ENCODE measurements around the gene NLRP5. TPM values are rescaled to one million over a fixed set of nuclear protein-coding genes. Genes with fewer than 3 reads are reported as not detected.
"Not testable (repeated sequence)": the region's sequence is repeated elsewhere in the genome, so short reads cannot be mapped to it uniquely, and the experiment has no call there.

Gene NLRP5
- total RNA-seq, 4 donors from 2014 or later: not detected

DNA sequence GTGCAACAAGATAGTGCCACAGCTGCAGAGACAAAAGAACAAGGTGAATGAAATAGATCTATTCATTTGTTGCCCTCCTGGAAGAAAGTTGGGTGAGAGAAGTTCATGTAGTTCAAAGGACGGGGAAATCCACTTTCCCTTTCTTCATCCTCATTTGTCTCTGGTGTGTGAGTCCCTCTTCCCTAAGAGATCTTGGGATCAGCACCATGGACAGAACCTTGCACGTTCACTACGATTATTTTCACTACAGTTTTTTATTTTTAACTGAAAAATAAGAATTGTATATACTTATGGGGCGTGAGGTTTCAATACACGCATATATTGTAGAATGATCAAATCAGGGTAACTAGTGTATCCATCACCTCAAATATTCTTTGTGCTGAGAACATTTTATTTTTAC is 29.2 kb downstream of the NLRP5 start:
- TF ChIP-seq, protein P1, sequence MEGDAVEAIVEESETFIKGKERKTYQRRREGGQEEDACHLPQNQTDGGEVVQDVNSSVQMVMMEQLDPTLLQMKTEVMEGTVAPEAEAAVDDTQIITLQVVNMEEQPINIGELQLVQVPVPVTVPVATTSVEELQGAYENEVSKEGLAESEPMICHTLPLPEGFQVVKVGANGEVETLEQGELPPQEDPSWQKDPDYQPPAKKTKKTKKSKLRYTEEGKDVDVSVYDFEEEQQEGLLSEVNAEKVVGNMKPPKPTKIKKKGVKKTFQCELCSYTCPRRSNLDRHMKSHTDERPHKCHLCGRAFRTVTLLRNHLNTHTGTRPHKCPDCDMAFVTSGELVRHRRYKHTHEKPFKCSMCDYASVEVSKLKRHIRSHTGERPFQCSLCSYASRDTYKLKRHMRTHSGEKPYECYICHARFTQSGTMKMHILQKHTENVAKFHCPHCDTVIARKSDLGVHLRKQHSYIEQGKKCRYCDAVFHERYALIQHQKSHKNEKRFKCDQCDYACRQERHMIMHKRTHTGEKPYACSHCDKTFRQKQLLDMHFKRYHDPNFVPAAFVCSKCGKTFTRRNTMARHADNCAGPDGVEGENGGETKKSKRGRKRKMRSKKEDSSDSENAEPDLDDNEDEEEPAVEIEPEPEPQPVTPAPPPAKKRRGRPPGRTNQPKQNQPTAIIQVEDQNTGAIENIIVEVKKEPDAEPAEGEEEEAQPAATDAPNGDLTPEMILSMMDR (IDR thresholded peaks at IDR 0.05): no peak
- TF ChIP-seq POLR2A (IDR thresholded peaks at IDR 0.05; ENCODE audit: low read depth) (no peak), POLR2AphosphoS5 (IDR thresholded peaks at IDR 0.05) (no peak), EP300 (IDR thresholded peaks at IDR 0.05) (no peak)
- DNase-seq (ENCODE audit: extremely low spot score): no peak

DNA sequence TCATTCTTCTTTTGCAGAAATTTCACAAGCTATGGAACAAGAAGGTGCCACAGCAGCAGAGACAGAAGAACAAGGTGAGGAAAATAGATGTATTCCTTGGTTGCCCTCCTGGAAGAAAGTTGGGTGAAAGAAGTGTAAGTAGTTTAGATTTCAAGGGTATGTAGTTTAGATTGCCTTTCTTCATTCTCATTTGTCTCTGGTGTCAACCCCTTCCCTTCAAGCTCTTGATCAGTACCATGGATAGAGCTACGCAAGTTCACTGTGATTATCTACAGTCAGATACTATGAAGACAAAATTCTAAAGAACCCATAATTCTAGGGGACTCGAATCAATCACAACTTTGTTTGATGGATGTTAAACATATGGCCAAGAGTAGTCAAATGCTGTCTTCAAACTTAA is 32.8 kb downstream of the NLRP5 start:
- H3K4me3 ChIP-seq; H3K4me1 ChIP-seq; H3K9me3 ChIP-seq; H3K27ac ChIP-seq (replicated peaks in 1 of 4); DNase-seq (ENCODE audit: extremely low spot score); intact Hi-C loops (cut with DNase I); H3K36me3 ChIP-seq: not testable (repeated sequence)
- WGBS: 70% methylated on average over 2 of the region's 2 CpGs
- H3K27me3 ChIP-seq: peaks cover 0 to 19% (median 0%) of the 10 kb centered on the region in 4 donors

More for the DNA sequence above, 29.2 kb downstream of the NLRP5 start:
- no peak overlapping the region for H3K27ac ChIP-seq (replicated peaks in 1 of 4)
- H3K27me3 ChIP-seq: peaks cover 0 to 19% (median 0%) of the 10 kb centered on the region in 4 donors
- intact Hi-C loops (cut with DNase I): no loop called here
- no peaks in the 10 kb centered on the region for H3K36me3 ChIP-seq
- H3K4me1 ChIP-seq: no peaks in the 10 kb centered on the region
- 33% methylated on average over 5 of the region's 5 CpGs for WGBS
- peaks cover 0 to 4% (median 0%) of the 10 kb centered on the region in 4 donors for H3K9me3 ChIP-seq
- no peak overlapping the region for H3K4me3 ChIP-seq

DNA sequence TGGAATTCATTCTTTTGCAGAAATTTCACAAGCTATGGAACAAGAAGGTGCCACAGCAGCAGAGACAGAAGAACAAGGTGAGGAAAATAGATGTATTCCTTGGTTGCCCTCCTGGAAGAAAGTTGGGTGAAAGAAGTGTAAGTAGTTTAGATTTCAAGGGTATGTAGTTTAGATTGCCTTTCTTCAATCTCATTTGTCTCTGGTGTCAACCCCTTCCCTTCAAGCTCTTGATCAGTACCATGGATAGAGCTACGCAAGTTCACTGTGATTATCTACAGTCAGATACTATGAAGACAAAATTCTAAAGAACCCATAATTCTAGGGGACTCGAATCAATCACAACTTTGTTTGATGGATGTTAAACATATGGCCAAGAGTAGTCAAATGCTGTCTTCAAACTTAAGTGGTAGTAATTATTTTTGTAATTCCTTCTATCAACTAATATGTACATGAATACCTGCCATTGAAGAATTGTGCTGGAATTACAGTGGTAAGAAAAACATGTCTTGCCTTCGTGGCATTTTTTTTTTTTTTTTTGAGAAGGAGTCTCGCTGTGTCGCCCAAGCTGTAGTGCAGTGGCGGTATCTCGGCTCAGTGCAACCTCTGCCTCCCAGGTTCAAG is 33.9 kb downstream of the NLRP5 start:
- intact Hi-C loops (cut with DNase I): not testable (repeated sequence)
- 49% methylated on average over 6 of the region's 7 CpGs for WGBS

DNA sequence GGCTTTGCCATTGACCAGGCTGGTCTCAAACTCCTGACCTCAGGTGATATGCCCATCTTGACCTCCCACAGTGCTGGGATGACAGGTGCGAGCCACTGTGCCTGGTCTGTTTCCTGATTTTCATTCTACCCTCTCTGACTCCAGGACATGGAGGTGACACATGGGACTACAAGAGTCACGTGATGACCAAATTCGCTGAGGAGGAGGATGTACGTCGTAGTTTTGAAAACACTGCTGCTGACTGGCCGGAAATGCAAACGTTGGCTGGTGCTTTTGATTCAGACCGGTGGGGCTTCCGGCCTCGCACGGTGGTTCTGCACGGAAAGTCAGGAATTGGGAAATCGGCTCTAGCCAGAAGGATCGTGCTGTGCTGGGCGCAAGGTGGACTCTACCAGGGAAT is 40.2 kb downstream of the NLRP5 start:
- H3K36me3 ChIP-seq: no peaks in the 10 kb centered on the region
- TF ChIP-seq POLR2A (IDR thresholded peaks at IDR 0.05; ENCODE audit: low read depth): no peak
- TF ChIP-seq, protein P1 (IDR thresholded peaks at IDR 0.05): no peak
- no peak for TF ChIP-seq POLR2AphosphoS5 (IDR thresholded peaks at IDR 0.05)
- no peak for TF ChIP-seq EP300 (IDR thresholded peaks at IDR 0.05)
- peaks cover 0 to 23% (median 0%) of the 10 kb centered on the region in 4 donors for H3K27me3 ChIP-seq
- no peak overlapping the region for H3K4me3 ChIP-seq
- WGBS: 90% methylated on average over 15 of the region's 15 CpGs
- no peak overlapping the region for H3K27ac ChIP-seq (replicated peaks in 1 of 4)
- no peak for DNase-seq (ENCODE audit: extremely low spot score)
- intact Hi-C loops (cut with DNase I): no loop called here
- no peaks in the 10 kb centered on the region for H3K4me1 ChIP-seq
- H3K9me3 ChIP-seq: no peaks in the 10 kb centered on the region

More for the DNA sequence above, 33.9 kb downstream of the NLRP5 start:
- peaks cover 0 to 23% (median 0%) of the 10 kb centered on the region in 4 donors for H3K27me3 ChIP-seq
- DNase-seq (ENCODE audit: extremely low spot score); H3K4me3 ChIP-seq; H3K9me3 ChIP-seq; H3K27ac ChIP-seq (replicated peaks in 1 of 4); H3K36me3 ChIP-seq; H3K4me1 ChIP-seq: not testable (repeated sequence)

DNA sequence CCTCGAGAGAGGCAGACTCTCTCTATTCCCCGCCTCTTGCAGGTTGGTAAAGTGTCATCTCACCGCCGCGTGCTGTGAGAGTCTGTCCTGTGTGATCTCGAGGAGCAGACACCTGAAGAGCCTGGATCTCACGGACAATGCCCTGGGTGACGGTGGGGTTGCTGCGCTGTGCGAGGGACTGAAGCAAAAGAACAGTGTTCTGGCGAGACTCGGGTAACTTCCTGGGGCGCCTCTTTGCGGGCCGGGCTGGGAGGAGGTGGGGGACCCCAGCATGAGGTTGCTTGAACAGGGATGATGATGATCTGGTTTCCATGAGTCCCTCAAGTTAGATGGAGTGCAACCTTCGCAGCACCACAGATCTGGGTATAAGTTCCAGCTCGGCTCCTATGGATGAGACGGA is 67.0 kb downstream of the NLRP5 start:
- H3K27me3 ChIP-seq: peaks cover 0 to 32% (median 0%) of the 10 kb centered on the region in 4 donors
- 88% methylated on average over 18 of the region's 18 CpGs for WGBS
- TF ChIP-seq POLR2AphosphoS5 (IDR thresholded peaks at IDR 0.05): no peak
- TF ChIP-seq, protein P1 (IDR thresholded peaks at IDR 0.05): no peak
- TF ChIP-seq POLR2A (IDR thresholded peaks at IDR 0.05; ENCODE audit: low read depth): no peak

More for the DNA sequence above, 67.0 kb downstream of the NLRP5 start:
- DNase-seq (ENCODE audit: extremely low spot score): no peak
- H3K36me3 ChIP-seq: no peaks in the 10 kb centered on the region
- intact Hi-C loops (cut with DNase I): no loop called here
- H3K4me1 ChIP-seq: no peaks in the 10 kb centered on the region
- peaks cover 0 to under 1% (median 0%) of the 10 kb centered on the region in 4 donors for H3K9me3 ChIP-seq
- H3K4me3 ChIP-seq: no peak overlapping the region
- no peak overlapping the region for H3K27ac ChIP-seq (replicated peaks in 1 of 4)

All from esophagus muscularis mucosa (tissue), 4 donors.